GM12874 (cell line): ENCODE data around the gene CPLX3.

ENCODE experiments used
- TF ChIP-seq, protein P1 (sequence below): IDR thresholded peaks from 2 replicates; pipeline ENCODE4 v1.5.1; 2011; ENCODE audit warnings: low read depth, mild to moderate bottlenecking, control low read depth, low read length, moderate library complexity; ENCODE audit not compliant: insufficient read depth

CPLX3 gene

DNA sequence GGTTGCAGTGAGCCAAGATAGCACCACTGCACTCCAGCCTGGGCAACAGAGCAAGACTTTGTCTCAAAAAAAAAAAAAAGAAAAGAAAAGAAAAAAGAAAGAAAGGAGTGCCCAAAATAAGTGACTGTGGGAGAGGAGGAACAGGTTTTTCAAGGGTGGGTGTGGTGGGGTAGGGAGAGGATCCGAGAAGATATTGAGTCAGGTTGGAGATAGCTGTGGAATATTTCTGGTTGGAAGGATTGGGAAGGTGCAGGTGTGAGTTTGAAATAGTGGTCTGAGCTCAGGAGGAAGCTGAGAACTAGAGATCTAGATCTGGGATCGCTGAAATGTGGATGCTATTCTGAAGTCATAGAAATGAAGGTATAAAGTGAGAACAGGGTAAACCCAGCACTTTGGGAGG, 38.9 kb downstream of the CPLX3 start:
- TF ChIP-seq, protein P1, sequence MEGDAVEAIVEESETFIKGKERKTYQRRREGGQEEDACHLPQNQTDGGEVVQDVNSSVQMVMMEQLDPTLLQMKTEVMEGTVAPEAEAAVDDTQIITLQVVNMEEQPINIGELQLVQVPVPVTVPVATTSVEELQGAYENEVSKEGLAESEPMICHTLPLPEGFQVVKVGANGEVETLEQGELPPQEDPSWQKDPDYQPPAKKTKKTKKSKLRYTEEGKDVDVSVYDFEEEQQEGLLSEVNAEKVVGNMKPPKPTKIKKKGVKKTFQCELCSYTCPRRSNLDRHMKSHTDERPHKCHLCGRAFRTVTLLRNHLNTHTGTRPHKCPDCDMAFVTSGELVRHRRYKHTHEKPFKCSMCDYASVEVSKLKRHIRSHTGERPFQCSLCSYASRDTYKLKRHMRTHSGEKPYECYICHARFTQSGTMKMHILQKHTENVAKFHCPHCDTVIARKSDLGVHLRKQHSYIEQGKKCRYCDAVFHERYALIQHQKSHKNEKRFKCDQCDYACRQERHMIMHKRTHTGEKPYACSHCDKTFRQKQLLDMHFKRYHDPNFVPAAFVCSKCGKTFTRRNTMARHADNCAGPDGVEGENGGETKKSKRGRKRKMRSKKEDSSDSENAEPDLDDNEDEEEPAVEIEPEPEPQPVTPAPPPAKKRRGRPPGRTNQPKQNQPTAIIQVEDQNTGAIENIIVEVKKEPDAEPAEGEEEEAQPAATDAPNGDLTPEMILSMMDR = no peak

DNA sequence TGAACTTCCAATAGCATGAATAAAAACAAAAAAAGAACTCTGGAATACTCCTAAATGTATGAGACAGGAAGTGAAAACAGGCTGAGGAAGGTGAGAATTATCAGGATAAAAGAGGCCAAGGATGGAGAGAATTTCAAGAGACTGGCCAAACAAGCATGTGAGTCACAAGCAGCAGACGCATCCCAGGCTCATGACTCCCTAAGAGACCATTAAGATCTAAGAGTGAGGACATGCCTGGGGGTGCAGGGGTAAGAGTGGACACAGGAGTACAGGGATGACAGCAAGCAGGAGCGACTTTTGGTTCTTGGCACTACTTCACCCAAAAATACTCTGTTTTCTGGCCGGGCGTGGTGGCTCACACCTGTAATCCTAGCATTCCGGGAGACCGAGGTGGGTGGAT, 39.7 kb downstream of the CPLX3 start:
- TF ChIP-seq, protein P1 = no peak

DNA sequence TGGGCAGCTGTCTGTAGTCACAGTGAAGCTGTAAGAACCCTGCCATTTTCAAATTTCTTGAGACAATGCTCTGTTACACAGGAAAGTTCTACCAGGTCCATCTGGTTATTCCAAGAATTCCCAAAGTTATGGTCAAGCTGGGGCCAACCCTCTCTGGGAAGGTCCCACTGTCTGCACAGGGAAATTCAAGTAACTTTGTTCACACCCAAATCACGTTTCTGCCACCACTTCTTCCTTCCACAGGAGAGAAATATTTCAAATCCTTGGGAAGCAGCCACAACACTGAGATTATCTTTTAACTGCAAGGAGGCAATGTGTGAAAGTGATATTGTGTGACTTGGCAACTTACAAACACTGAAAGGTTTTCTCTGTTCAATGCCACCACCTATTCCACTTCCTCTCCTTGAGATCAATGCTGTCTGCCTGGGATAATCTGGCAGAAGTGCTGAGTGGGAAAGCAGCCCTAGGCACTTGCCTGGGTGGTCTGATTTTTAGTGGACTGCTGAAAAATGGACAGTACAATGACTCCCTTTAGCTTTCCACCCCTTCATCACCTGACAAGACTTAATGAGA, 41.1 kb downstream of the CPLX3 start:
- TF ChIP-seq, protein P1 = no peak

DNA sequence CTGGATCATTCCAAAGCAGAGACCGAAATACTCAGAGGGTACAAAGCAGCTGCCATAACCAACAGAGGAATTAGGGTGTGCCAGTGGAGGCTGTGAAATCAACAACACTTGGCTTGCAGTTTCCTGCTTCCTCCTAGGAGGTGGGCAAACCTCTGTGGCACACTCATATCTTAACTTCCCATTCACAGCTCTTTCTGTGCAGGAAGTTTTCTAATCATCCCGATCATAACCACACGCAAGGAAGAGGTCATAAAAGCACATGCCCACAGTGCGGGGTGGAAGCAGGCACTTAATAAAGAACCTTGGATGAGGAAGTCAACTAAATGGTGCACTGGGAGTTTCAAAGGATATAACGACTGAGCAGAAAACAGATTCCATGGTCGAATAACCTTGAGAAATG, 41.6 kb downstream of the CPLX3 start:
- TF ChIP-seq, protein P1 = no peak

DNA sequence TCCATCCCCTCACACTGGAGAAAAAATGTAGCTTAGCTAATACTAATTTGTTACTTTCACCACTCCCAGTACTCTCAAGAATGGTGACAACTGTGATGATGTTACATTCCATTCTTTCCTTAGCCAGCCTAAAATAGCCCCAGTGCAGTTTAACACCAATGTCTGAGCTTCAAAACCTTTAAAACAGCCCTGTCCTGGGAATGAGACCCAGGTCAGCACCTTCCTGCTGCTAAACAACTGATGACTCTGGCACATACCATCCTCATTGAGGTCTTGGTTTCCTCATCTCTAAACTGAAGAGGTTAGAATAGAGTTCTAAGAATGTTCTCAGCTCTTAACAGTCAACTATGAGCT, 42.9 kb downstream of the CPLX3 start:
- TF ChIP-seq, protein P1 = no peak

DNA sequence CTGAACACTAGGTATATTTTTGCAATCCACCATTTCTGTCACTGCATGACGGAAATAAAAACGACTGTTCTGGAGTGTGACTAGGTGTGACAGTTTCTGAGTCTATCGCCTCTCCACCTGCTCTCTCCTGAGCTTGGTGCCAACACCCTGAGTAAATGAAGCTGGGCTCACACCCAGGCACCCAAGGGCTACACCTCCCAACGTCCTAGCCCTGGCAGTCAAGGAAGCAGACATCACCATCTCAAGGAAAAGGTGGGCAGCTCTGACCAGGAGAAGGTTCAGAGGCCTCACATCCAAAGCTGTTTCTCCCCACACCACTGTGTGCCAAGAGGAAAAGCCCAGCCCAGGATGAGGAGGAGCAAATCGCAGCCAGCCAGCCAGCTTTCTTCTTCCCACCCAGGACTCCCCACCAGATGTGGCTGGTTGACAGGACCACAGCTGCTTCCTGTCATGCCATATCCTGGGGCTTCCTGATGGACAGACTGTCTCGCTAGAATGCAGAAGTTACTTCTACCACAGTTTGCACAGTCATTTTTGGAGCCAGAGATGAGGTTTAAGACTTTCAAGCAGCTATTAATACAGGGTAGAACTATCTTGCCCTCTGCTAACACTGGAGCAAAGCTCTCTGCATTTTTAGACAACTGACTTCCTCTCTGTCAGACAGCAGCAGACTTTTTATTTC, 43.4 kb downstream of the CPLX3 start:
- TF ChIP-seq, protein P1 = no peak

DNA sequence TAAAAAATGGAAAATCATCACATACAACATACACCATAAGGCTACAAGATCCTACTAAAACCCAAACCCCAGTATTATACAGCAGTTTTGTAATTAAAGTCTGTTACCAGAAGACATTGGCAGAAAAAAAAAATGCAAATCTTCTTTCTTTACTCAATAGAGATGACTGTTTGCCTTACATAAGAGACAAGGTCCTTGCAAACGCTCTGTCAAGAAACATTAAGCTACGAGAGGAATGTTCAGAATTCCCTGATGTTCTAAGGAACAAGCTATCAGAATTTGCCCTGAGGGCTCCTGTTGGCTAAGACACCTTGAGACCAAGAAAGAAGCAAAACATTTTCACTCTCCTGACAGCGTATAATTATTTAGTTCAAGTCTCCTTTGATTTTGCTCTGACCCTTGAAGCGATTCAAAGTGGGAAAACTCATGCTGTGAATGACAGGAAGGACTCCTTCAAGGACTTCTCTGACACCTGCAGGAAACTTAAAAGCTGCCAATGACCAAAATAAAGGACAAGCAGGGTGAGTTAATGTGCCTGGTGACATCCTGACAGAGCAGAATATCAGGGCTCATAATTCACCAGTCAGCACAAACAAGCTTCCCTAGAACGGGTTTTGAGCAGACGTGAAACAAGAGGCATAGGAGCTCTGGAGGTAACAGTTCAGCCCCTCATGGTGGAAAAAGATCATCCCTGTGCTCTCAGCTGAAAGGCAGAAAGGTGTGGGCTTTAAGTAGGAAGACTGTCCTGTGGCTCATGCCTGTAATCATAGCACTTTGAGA, 44.2 kb downstream of the CPLX3 start:
- TF ChIP-seq, protein P1 = no peak
